ENCODE data around the gene EHD4.

Gene EHD4

GRCh38 chr15:41981371-41982132 is 9.2 kb upstream of the EHD4 start:
- no peak overlapping the region for H3K9ac ChIP-seq (ENCODE audit: low read depth in 1 of 2, low read length in 2 of 2)
- H3K36me3 ChIP-seq (ENCODE audit: control insufficient read depth in 2 of 2, insufficient read depth in 2 of 2, low read length in 2 of 2): no peaks in the 10 kb centered on the region
- no peak overlapping the region for H3K4me3 ChIP-seq (ENCODE audit: low read length in 2 of 2)
- no peaks in the 10 kb centered on the region for H3K27me3 ChIP-seq (ENCODE audit: control insufficient read depth in 2 of 2, insufficient read depth in 2 of 2, low read length in 2 of 2)
- peak overlapping the region; percentile 66 to 76 for H3K27ac ChIP-seq (ENCODE audit: low read depth in 2 of 2, low read length in 2 of 2)
- peaks cover 9 to 25% of the 10 kb centered on the region in 2 donors for H3K4me1 ChIP-seq (ENCODE audit: control insufficient read depth in 2 of 2, insufficient read depth in 2 of 2, low read length in 2 of 2)
- no peaks in the 10 kb centered on the region for H3K9me3 ChIP-seq (ENCODE audit: control insufficient read depth in 2 of 2, low read length in 2 of 2)

- peak overlapping the region; percentile 66 to 76 for H3K27ac ChIP-seq (ENCODE audit: low read depth in 2 of 2, low read length in 2 of 2)
- no peaks in the 10 kb centered on the region for H3K36me3 ChIP-seq (ENCODE audit: control insufficient read depth in 2 of 2, insufficient read depth in 2 of 2, low read length in 2 of 2)
- peak overlapping the region in 1 of 2 donors; percentile 45 for H3K9ac ChIP-seq (ENCODE audit: low read depth in 1 of 2, low read length in 2 of 2)
- H3K4me1 ChIP-seq (ENCODE audit: control insufficient read depth in 2 of 2, insufficient read depth in 2 of 2, low read length in 2 of 2): peaks cover 9 to 25% of the 10 kb centered on the region in 2 donors
- H3K9me3 ChIP-seq (ENCODE audit: control insufficient read depth in 2 of 2, low read length in 2 of 2): no peaks in the 10 kb centered on the region
- no peaks in the 10 kb centered on the region for H3K27me3 ChIP-seq (ENCODE audit: control insufficient read depth in 2 of 2, insufficient read depth in 2 of 2, low read length in 2 of 2)
- peak overlapping the region in 1 of 2 donors; percentile 15 for H3K4me3 ChIP-seq (ENCODE audit: low read length in 2 of 2)
Observed at GRCh38 chr15:41980654-41981323, 8.4 kb upstream of the EHD4 start.

- Histone ChIP-seq H3K9ac (ENCODE audit: low read depth in 1 of 2, low read length in 2 of 2) (peak overlapping the region in 1 of 2 donors; percentile 45), H3K4me1 (ENCODE audit: control insufficient read depth in 2 of 2, insufficient read depth in 2 of 2, low read length in 2 of 2) (peaks cover 9 to 25% of the 10 kb centered on the region in 2 donors), H3K9me3 (ENCODE audit: control insufficient read depth in 2 of 2, low read length in 2 of 2) (no peaks in the 10 kb centered on the region), H3K36me3 (ENCODE audit: control insufficient read depth in 2 of 2, insufficient read depth in 2 of 2, low read length in 2 of 2) (no peaks in the 10 kb centered on the region), H3K4me3 (ENCODE audit: low read length in 2 of 2) (peak overlapping the region in 1 of 2 donors; percentile 14), H3K27me3 (ENCODE audit: control insufficient read depth in 2 of 2, insufficient read depth in 2 of 2, low read length in 2 of 2) (no peaks in the 10 kb centered on the region), H3K27ac (ENCODE audit: low read depth in 2 of 2, low read length in 2 of 2) (peak overlapping the region; percentile 66 to 76)
Observed at GRCh38 chr15:41979493-41980266, 7.3 kb upstream of the EHD4 start.

GRCh38 chr15:41978534-41978933 is 6.2 kb upstream of the EHD4 start:
- Histone ChIP-seq H3K9ac (ENCODE audit: low read depth in 1 of 2, low read length in 2 of 2) (no peak overlapping the region), H3K4me1 (ENCODE audit: control insufficient read depth in 2 of 2, insufficient read depth in 2 of 2, low read length in 2 of 2) (peaks cover 14 to 34% of the 10 kb centered on the region in 2 donors), H3K36me3 (ENCODE audit: control insufficient read depth in 2 of 2, insufficient read depth in 2 of 2, low read length in 2 of 2) (no peaks in the 10 kb centered on the region), H3K27ac (ENCODE audit: low read depth in 2 of 2, low read length in 2 of 2) (no peak overlapping the region), H3K4me3 (ENCODE audit: low read length in 2 of 2) (no peak overlapping the region), H3K27me3 (ENCODE audit: control insufficient read depth in 2 of 2, insufficient read depth in 2 of 2, low read length in 2 of 2) (no peaks in the 10 kb centered on the region), H3K9me3 (ENCODE audit: control insufficient read depth in 2 of 2, low read length in 2 of 2) (no peaks in the 10 kb centered on the region)

- H3K4me1 ChIP-seq (ENCODE audit: control insufficient read depth in 2 of 2, insufficient read depth in 2 of 2, low read length in 2 of 2): peaks cover 17 to 37% of the 10 kb centered on the region in 2 donors
- H3K27me3 ChIP-seq (ENCODE audit: control insufficient read depth in 2 of 2, insufficient read depth in 2 of 2, low read length in 2 of 2): no peaks in the 10 kb centered on the region
- no peak overlapping the region for H3K9ac ChIP-seq (ENCODE audit: low read depth in 1 of 2, low read length in 2 of 2)
- no peaks in the 10 kb centered on the region for H3K9me3 ChIP-seq (ENCODE audit: control insufficient read depth in 2 of 2, low read length in 2 of 2)
- no peaks in the 10 kb centered on the region for H3K36me3 ChIP-seq (ENCODE audit: control insufficient read depth in 2 of 2, insufficient read depth in 2 of 2, low read length in 2 of 2)
- H3K4me3 ChIP-seq (ENCODE audit: low read length in 2 of 2): no peak overlapping the region
- H3K27ac ChIP-seq (ENCODE audit: low read depth in 2 of 2, low read length in 2 of 2): no peak overlapping the region
Observed at GRCh38 chr15:41977757-41978383, 5.5 kb upstream of the EHD4 start.

- Histone ChIP-seq H3K36me3 (ENCODE audit: control insufficient read depth in 2 of 2, insufficient read depth in 2 of 2, low read length in 2 of 2) (no peaks in the 10 kb centered on the region), H3K4me3 (ENCODE audit: low read length in 2 of 2) (no peak overlapping the region), H3K9ac (ENCODE audit: low read depth in 1 of 2, low read length in 2 of 2) (no peak overlapping the region), H3K4me1 (ENCODE audit: control insufficient read depth in 2 of 2, insufficient read depth in 2 of 2, low read length in 2 of 2) (peaks cover 15 to 39% of the 10 kb centered on the region in 2 donors), H3K27ac (ENCODE audit: low read depth in 2 of 2, low read length in 2 of 2) (no peak overlapping the region), H3K9me3 (ENCODE audit: control insufficient read depth in 2 of 2, low read length in 2 of 2) (no peaks in the 10 kb centered on the region), H3K27me3 (ENCODE audit: control insufficient read depth in 2 of 2, insufficient read depth in 2 of 2, low read length in 2 of 2) (no peaks in the 10 kb centered on the region)
Observed at GRCh38 chr15:41975669-41976068, 3.3 kb upstream of the EHD4 start.

GRCh38 chr15:41974041-41974440 is 1.7 kb upstream of the EHD4 start:
- no peaks in the 10 kb centered on the region for H3K9me3 ChIP-seq (ENCODE audit: control insufficient read depth in 2 of 2, low read length in 2 of 2)
- H3K36me3 ChIP-seq (ENCODE audit: control insufficient read depth in 2 of 2, insufficient read depth in 2 of 2, low read length in 2 of 2): no peaks in the 10 kb centered on the region
- peak overlapping the region in 1 of 2 donors; percentile 17 for H3K9ac ChIP-seq (ENCODE audit: low read depth in 1 of 2, low read length in 2 of 2)
- H3K4me1 ChIP-seq (ENCODE audit: control insufficient read depth in 2 of 2, insufficient read depth in 2 of 2, low read length in 2 of 2): peaks cover 13 to 32% of the 10 kb centered on the region in 2 donors
- no peaks in the 10 kb centered on the region for H3K27me3 ChIP-seq (ENCODE audit: control insufficient read depth in 2 of 2, insufficient read depth in 2 of 2, low read length in 2 of 2)
- no peak overlapping the region for H3K4me3 ChIP-seq (ENCODE audit: low read length in 2 of 2)
- peak overlapping the region; percentile 45 to 58 for H3K27ac ChIP-seq (ENCODE audit: low read depth in 2 of 2, low read length in 2 of 2)

- Histone ChIP-seq H3K4me3 (ENCODE audit: low read length in 2 of 2) (peak overlapping the region; percentile 88 to 100), H3K9me3 (ENCODE audit: control insufficient read depth in 2 of 2, low read length in 2 of 2) (no peaks in the 10 kb centered on the region), H3K4me1 (ENCODE audit: control insufficient read depth in 2 of 2, insufficient read depth in 2 of 2, low read length in 2 of 2) (peaks cover 26 to 35% of the 10 kb centered on the region in 2 donors), H3K27me3 (ENCODE audit: control insufficient read depth in 2 of 2, insufficient read depth in 2 of 2, low read length in 2 of 2) (no peaks in the 10 kb centered on the region), H3K27ac (ENCODE audit: low read depth in 2 of 2, low read length in 2 of 2) (peak overlapping the region; percentile 97), H3K36me3 (ENCODE audit: control insufficient read depth in 2 of 2, insufficient read depth in 2 of 2, low read length in 2 of 2) (no peaks in the 10 kb centered on the region), H3K9ac (ENCODE audit: low read depth in 1 of 2, low read length in 2 of 2) (peak overlapping the region; percentile 96 to 99)
Observed at GRCh38 chr15:41971895-41972252, 483 bp downstream of the EHD4 start.

GRCh38 chr15:41971089-41971894 is 1.1 kb downstream of the EHD4 start:
- Histone ChIP-seq H3K9me3 (ENCODE audit: control insufficient read depth in 2 of 2, low read length in 2 of 2) (no peaks in the 10 kb centered on the region), H3K9ac (ENCODE audit: low read depth in 1 of 2, low read length in 2 of 2) (peak overlapping the region; percentile 96 to 99), H3K27ac (ENCODE audit: low read depth in 2 of 2, low read length in 2 of 2) (peak overlapping the region; percentile 97), H3K36me3 (ENCODE audit: control insufficient read depth in 2 of 2, insufficient read depth in 2 of 2, low read length in 2 of 2) (no peaks in the 10 kb centered on the region), H3K4me3 (ENCODE audit: low read length in 2 of 2) (peak overlapping the region; percentile 88 to 100), H3K27me3 (ENCODE audit: control insufficient read depth in 2 of 2, insufficient read depth in 2 of 2, low read length in 2 of 2) (no peaks in the 10 kb centered on the region), H3K4me1 (ENCODE audit: control insufficient read depth in 2 of 2, insufficient read depth in 2 of 2, low read length in 2 of 2) (peaks cover 31 to 40% of the 10 kb centered on the region in 2 donors)

Measured in mucosa of rectum (tissue), 2 donors.